ENCODE data around the gene NR5A2. TPM values are rescaled to one million over a fixed set of nuclear protein-coding genes. Genes with fewer than 3 reads are reported as not detected.

NR5A2 gene
- total RNA-seq, 1 experiment from 2014 or later, result 4.7 TPM

DNA sequence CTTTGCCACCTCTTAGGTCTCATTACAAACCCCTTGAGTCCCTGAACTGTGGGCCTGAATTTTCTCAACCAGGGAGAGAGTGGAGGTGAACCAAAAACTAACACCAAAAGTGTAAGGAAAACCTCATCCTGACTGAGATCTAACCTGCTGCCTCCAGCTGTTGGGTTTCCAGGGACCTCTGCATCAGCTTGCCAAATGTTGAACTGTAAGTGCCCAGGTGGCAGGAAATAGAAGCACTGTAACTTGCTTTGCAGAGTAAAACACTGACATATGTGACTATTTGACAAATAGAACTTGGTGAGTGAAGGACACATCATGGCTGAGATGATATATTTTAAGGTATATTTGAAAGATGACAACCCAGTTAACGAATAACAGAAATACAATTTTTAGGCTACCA lies 48.4 kb upstream of the NR5A2 start:
- no CpG with 5 or more reads among the region's 1 CpG for WGBS (ENCODE audit: extremely low coverage, insufficient read length, low lambda C conversion rate)
- Histone ChIP-seq H2AFZ (ENCODE audit: low read length) (no peak overlapping the region), H4K20me1 (ENCODE audit: control insufficient read depth, insufficient read depth, insufficient read length) (no peaks in the 10 kb centered on the region)

More for the DNA sequence above, 48.4 kb upstream of the NR5A2 start:
- H3K4me3 Mint-ChIP-seq, result no peak overlapping the region
- H3K9me3 Mint-ChIP-seq, result no peaks in the 10 kb centered on the region; a peak in 1 of 5 replicates
- Histone ChIP-seq H4K5ac (ENCODE audit: insufficient read length, low read depth, low read length) (no peak overlapping the region), H3K27me3 (ENCODE audit: insufficient read depth, low read length) (no peaks in the 10 kb centered on the region), H4K91ac (ENCODE audit: insufficient read length, low read depth, low read length) (no peak overlapping the region), H3K4me2 (ENCODE audit: insufficient read depth, insufficient read length, low read length) (no peak overlapping the region), H2AK5ac (ENCODE audit: insufficient read length, low read length) (no peak overlapping the region), H2BK20ac (ENCODE audit: low read depth, low read length, poor library complexity, severe bottlenecking) (no peak overlapping the region), H3K4me1 (ENCODE audit: insufficient read depth, low read length) (peaks cover 5% of the 10 kb centered on the region; the same call in 1 of the 2 replicates), H3K79me1 (ENCODE audit: insufficient read depth, low read depth, low read length, poor library complexity, severe bottlenecking) (no peaks in the 10 kb centered on the region), H3K23ac (ENCODE audit: insufficient read length, low read depth, low read length) (no peak overlapping the region), H3K9me3 (ENCODE audit: control insufficient read depth, low read depth, low read length) (no peaks in the 10 kb centered on the region), H3K18ac (ENCODE audit: insufficient read length, low read depth, low read length) (no peak overlapping the region), H2BK5ac (ENCODE audit: insufficient read length, low read length) (no peak overlapping the region), H3T11ph (ENCODE audit: low read length) (no peak overlapping the region), H3K23me2 (ENCODE audit: insufficient read length, low read depth, low read length, poor library complexity, severe bottlenecking) (no peaks in the 10 kb centered on the region), H4K8ac (replicated peaks; ENCODE audit: insufficient read length, low read depth, low read length) (no peak overlapping the region), H3K79me2 (ENCODE audit: insufficient read depth, low read length) (no peaks in the 10 kb centered on the region), H3K9ac (ENCODE audit: extremely low read depth, insufficient read length, low read length) (no peak overlapping the region), H3K4ac (ENCODE audit: low read depth, low read length) (no peak overlapping the region), H2BK15ac (ENCODE audit: low read depth, low read length) (no peak overlapping the region), H3K56ac (ENCODE audit: insufficient read length, low read depth, low read length) (no peak overlapping the region), H3K14ac (ENCODE audit: insufficient read depth, low read length) (no peak overlapping the region), H3K27ac (ENCODE audit: insufficient read length, low read depth, low read length) (no peak overlapping the region), H2BK120ac (ENCODE audit: low read depth, low read length, poor library complexity, severe bottlenecking) (no peak overlapping the region), H2BK12ac (ENCODE audit: insufficient read length, low read depth, low read length) (no peak overlapping the region)
- TF ChIP-seq, protein P1, sequence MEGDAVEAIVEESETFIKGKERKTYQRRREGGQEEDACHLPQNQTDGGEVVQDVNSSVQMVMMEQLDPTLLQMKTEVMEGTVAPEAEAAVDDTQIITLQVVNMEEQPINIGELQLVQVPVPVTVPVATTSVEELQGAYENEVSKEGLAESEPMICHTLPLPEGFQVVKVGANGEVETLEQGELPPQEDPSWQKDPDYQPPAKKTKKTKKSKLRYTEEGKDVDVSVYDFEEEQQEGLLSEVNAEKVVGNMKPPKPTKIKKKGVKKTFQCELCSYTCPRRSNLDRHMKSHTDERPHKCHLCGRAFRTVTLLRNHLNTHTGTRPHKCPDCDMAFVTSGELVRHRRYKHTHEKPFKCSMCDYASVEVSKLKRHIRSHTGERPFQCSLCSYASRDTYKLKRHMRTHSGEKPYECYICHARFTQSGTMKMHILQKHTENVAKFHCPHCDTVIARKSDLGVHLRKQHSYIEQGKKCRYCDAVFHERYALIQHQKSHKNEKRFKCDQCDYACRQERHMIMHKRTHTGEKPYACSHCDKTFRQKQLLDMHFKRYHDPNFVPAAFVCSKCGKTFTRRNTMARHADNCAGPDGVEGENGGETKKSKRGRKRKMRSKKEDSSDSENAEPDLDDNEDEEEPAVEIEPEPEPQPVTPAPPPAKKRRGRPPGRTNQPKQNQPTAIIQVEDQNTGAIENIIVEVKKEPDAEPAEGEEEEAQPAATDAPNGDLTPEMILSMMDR (conservative IDR thresholded peaks at IDR 0.05), result no peak
- peaks cover 41 to 42% of the 10 kb centered on the region in 2 experiments for H3K4me1 Mint-ChIP-seq
- DNase-seq, result no peak
- H3K27ac Mint-ChIP-seq, result no peak overlapping the region
- H3K36me3 Mint-ChIP-seq (ENCODE audit: insufficient read depth in 1 of 3, low read depth in 3 of 3), result 0 out of 7 replicates have a peak, but pooled peaks cover 0 to 5% (median 0%) of the 10 kb centered on the region in 3 experiments
- peaks cover under 1% of the 10 kb centered on the region; the same call in 1 of the 2 replicates for H3K27me3 Mint-ChIP-seq (ENCODE audit: low read depth)

Measured in H9 (cell line).